ENCODE results near the gene CORO7.

- TF ChIP-seq EZH2 (IDR thresholded peaks at IDR 0.05; ENCODE audit: borderline replicate concordance, low read depth, low read length, severe bottlenecking) (no peak), CTCF (IDR thresholded peaks at IDR 0.05; ENCODE audit: borderline replicate concordance, extremely low read depth, low read length, poor library complexity, severe bottlenecking) (no peak)
Observed at GRCh38 chr16:4401094-4401501, 15.3 kb downstream of the CORO7 start.
